GM08714 (cell line): ENCODE measurements around the gene MYADML2.

Source experiments
- H3K4me3 ChIP-seq: fragments of 200-500 bp; sonication (Bioruptor generic); 2 replicates; pipeline ENCODE4 v1.5.1; 2014; ENCODE audit warnings: mild to moderate bottlenecking, low read length, inconsistent platforms
- ZNF274 ChIP-seq: IDR thresholded peaks from 2 replicates; pipeline ENCODE4 v1.6.1; 2012; ENCODE audit warnings: mild to moderate bottlenecking, low read depth, low read length

The MYADML2 gene

DNA sequence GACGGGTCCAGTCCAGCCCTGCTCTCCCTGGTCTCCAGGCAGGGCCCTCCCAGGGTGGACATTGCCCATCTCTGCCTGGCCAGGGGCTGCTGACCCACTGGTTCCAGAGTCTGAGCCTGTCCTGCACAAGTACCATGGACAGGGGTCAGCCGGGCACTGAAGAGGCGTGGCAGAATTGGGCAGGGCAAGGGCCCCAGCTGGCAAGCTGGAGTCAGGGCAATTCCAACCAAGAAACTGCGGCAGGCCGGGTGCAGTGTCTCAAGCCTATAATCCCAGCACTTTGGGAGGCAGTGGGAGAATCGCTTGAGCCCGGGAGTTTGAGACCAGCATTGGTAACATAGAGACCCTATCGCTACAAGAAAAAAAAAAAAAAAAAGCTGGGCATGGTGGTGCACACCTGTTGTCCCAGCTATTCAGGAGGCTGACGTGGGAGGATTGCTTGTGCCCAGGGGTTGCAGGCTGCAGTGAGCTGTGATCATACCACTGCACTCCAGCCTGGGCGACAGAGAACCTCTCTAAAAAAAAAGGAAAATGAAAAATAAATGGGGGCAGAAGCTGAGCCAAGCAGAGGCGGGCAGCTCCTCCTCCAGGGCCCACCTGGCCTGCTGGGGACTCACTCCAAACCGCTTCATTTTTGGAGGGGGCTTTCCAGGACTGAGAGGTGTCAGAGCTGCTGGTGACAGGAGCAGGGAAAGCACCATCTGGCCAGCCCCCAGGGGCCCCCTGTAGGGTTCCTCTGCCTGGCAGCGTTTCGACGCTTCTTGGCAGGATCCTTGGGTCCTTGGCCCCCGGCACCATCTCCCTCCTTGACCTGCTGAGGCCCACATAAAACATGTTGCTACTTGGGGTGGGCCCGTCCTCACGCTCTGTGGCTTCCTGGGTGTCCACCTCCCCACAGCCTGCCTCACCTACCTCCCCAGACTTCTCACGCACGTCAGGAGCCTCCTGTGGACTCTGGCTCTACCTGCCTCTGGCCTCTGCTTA lies 16.6 kb downstream of the MYADML2 start:
- no peak for TF ChIP-seq ZNF274
- no peak overlapping the region for H3K4me3 ChIP-seq

DNA sequence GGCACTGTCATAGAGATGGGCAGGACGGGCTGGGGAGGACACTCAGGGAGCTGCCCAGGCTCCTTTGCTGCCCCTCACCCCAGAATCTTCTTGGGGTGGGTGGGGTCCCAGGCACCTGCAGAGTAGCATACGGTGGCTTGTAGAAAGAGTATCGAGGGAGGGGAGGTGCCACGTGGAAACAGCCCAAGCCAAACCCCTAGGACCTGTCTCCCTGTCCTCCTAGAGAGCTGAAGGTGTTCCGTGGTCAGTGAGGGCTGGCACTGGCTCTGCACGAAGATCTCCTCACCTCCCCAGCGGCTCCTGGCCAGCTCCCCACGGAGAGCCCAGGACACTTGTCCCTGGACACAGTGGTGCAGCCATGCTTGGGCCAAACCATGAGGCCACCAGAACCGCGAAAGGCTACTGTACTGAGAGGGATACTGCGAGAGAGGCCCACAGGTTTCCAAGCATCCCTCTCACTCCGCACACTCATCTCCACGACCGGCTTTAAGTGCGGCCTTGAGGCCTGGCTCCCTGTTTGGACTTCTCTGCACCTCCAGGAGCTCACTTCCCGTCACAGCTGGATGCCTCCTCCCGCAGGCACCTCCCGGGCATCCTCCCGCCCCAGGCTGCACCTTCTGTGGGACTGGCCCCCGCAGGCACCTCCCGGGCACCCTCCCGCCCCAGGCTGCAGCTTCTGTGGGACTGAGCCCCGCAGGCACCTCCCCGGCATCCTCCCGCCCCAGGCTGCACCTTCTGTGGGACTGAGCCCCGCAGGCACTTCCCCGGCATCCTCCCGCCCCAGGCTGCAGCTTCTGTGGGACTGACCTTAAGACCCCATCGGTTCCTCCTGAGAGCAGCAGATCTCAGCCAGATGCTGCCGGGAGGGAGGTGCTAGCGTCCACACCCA lies 17.5 kb downstream of the MYADML2 start:
- TF ChIP-seq ZNF274: no peak
- H3K4me3 ChIP-seq: no peak overlapping the region

DNA sequence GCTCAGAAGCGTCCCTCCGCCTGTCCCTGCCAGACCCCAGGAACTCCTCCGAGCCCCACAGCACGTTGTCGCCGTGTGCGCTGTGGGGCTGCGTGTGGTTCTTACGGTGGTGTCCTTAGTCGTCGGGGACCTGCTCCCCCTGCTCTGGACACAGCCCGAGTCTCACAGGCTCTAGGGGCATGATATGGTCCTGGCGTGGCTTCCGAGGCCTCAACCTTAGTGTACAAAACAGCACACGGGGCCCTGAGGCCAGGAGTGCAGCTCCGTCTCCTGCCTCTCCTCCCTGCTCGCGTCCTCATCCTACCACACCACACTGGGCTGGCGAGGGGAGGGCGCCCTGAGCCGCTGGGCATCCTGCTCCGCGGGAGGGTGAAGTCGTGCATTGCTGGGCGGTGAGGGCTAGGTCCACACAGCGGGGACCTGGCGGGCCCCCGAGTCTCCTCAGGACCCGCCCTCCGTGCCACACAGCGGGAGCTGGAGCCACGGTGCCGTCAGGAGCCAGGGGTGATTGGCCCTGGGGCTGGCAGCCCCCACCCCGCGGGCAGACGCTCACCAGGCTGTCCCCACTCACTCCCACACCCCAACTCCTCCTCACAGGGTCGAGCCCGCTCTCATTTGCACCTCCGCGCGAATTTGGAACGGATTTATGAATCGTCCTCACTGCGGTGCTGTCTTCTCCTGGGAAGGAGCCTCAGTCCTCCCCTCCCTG lies 18.3 kb downstream of the MYADML2 start:
- H3K4me3 ChIP-seq: peak overlapping the region; percentile 56; the same call in 1 of the 2 replicates
- no peak for TF ChIP-seq ZNF274

DNA sequence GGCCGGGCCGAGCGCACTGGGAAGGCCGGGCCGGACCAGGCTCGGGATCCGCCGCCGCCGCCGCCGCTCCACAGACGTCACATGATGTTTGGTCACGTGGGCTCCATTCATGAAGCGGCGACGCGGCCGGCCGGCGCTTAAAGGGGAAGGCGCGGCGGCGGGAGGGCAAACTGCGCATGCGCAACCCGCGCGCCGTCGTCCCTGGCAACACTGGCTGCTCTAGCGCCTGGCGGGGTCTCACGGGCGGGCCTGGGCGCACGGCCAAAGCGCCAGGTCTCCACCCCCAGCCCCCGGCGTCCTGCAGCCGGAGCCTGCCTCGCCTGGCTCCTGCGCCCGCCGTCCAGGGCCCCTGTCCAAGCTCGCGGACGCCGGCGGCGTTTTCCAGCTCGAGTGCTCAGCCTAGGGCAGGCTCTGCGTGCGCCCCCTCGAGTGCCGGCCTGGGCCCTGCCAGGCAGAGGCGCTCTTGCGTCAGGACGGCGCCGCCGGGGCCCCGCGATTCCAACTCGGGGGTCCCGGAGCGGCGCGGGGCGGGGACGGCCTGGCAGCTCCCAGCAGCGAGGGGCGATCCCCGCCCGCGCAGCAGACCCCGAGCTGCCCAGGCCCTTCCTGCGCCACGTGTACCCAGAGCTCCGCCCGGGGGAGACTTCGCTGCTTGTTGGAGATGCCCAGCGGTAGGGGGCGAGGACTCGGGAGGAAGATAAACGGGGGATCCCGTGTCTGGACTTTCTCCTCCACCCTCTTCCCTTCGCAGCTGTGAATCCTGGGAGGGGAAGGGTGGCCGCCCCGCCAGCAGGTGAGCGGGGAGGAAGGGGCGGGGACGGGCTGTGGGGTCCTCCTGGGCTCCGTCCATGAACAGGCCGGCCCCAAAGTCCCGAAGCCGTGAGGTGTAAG lies 19.1 kb downstream of the MYADML2 start, which contains the start of gene MAFG:
Gene MAFG, minus strand, starts transcription at position 83 of the 891 bp plus-strand sequence. CDS start 4,550 bp downstream, outside the sequence.
- peak within 1 kb of the TSS; percentile 74 for H3K4me3 ChIP-seq
- no peak for TF ChIP-seq ZNF274

- H3K4me3 ChIP-seq: peak overlapping the region; percentile 74
- no peak for TF ChIP-seq ZNF274
Observed at GRCh38 chr17:81927152-81927652, 19.8 kb downstream of the MYADML2 start.

DNA sequence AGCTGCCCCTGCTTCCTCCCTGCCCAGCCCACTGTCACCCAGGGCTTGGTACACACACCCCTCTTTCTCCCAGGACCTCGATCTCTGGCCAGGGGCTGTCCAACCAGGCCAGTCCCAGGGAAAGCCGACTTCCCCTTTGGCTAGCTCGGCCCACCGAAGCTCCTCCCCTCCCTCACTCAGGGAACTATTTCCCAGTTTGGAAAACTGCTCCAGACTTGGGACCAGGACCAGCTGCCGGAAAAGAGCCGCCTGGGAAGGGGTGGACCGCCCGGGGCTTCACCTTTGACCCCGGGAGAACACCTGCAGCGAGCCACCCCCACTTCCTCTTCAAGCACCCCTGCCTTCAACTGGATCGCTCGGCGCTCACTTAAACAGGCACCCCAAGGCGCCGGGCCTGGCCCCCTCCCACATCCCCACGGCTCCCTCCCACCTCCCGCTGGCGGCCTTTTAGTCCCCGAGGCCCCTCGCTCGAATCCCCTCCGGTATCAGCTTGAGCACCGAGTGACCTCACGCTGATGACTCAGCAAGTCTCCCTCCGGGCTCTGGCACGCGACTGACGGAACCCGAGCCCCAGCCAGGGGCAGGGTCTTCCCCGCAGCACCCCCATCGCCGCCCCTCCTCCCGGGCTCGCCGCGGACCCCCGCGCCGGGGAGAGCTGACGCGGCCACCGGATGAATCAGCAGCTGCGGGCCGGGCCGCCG lies 20.4 kb downstream of the MYADML2 start:
- TF ChIP-seq ZNF274: no peak
- H3K4me3 ChIP-seq: peak overlapping the region; percentile 74

DNA sequence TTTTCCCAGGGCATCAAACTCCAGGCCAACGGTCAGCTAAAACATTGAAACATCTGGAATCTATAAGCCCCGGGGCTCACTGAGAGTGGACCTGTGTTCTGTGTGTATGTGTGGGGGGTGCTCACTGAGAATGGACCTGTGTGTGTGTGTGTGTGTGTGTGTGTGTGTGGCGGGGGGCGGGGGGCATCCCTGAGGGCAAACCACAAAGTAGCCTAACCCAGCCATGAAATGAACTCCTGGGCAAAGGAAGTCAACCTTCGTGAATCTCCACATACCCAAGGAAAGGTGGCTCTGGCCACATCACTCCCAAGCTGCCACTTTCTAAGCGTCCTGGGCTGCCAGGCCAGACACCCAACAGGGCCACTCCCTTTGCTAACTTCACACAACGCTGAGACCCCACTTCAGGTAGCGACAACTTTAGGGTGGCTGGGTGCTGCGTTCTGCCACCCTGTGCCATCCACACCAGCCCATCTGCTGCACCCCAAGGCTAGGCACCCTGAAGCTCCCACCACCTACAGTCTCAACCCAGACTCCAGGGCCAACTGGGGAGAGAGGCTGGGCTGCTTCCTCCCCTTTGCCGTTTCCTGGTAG lies 21.1 kb downstream of the MYADML2 start:
- peak overlapping the region; percentile 74 for H3K4me3 ChIP-seq
- no peak for TF ChIP-seq ZNF274

GRCh38 chr17:81924557-81925532 lies 22.2 kb downstream of the MYADML2 start:
- H3K4me3 ChIP-seq: no peak overlapping the region; the same call in 1 of the 2 replicates
- no peak for TF ChIP-seq ZNF274

DNA sequence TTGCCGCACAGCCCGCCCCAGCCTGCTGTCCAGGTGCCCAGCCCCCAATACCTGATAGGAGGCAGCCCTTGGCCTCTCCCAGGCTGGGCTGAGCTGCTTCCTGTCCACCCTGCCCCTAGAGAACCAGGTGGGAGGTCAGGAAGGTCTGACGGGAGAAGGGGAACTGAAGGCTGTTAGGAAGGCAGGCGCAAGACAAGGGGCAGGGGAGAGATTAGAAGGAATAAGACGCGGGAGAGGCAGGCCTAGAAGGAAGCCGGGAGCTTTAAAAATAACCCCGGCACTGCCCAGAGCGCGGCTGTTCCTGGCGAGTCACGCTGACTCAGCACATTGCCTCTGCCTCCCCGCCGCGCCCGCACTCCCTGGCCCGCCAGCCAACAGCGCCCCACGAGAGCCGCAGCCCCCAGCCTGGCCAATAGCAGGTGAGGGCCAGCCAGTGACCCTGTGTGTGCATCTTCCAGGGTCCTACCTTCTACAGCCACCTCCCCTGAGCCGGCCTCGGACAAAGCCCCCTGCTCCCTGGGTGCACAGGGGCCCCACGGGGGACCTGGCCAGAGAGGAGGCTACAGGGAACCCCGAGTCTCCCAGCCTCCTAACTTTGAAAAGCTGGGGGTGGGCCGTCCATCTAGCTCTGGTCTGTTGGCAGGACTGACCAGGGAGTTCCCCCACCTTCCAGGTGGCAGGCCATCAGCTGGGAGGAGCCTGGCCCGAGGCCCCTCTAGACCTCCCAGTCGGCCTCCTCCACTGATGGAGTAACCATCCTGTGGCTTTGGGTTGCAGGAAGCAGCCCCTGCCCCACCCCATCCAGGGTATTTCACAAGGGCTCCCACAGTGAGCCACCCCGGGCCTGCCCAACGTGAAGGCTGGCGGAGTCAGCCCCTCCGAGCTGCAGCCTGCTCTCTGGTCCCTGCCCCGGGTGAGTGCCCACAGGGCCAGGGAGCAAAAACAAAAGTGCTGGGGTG lies 23.5 kb downstream of the MYADML2 start:
- TF ChIP-seq ZNF274: no peak
- peak overlapping the region; percentile 17; the same call in 1 of the 2 replicates for H3K4me3 ChIP-seq
